ENCODE measurements around the gene SMIM44. TPM values are rescaled to one million over a fixed set of nuclear protein-coding genes. Genes with fewer than 3 reads are reported as not detected.

SMIM44 gene
- total and polyA plus RNA-seq, 2 donors (not counting 1 experiment from before 2014, with no cell fraction given): not detected

DNA sequence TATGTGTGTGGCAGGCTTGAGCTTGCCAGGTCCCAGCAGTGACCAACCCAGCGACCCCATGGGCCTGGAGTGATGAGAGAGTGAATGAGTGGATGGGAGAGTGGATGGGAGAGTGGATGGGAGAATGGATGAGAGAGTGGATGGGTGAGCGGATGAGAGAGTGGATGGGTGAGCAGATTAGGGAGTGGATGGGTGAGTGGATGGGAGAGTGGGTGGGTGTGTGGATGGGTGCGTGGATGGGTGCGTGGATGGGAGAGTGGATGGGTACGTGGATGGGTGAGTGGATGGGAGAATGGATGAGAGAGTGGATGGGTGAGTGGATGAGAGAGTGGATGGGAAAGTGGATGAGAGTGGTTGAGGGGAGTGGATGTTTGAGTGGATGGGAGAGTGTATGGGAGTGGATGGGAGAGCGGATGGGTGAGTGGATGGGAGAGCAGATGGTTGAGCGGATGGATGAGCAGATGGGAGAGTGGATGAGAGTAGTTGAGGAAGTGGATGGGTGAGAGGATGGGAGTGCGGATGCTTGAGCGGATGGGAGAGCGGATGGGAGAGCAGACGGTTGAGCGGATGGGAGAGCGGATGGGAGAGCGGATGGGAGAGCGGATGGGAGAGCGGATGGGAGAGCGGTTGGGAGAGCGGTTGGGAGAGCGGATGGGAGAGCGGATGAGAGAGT lies 45.4 kb upstream of the SMIM44 start:
- Histone ChIP-seq H3K9ac (ENCODE audit: insufficient read depth, low read length) (no peak overlapping the region), H3K36me3 (ENCODE audit: control insufficient read depth, insufficient read depth, low read length) (peaks cover 40% of the 10 kb centered on the region), H2AFZ (ENCODE audit: low read length) (no peak overlapping the region), H3K79me2 (ENCODE audit: control insufficient read depth, insufficient read depth, low read length) (no peaks in the 10 kb centered on the region), H3K4me3 (replicated peaks in 1 of 4; ENCODE audit: control extremely low read depth in 1 of 4, insufficient read depth in 1 of 4, low read depth in 3 of 4, low read length in 4 of 4) (no peak overlapping the region), H3K4me2 (ENCODE audit: extremely low read depth, insufficient read depth, low read length) (no peak overlapping the region), H3K27ac (ENCODE audit: insufficient read depth, low read length) (no peak overlapping the region), H3K27me3 (ENCODE audit: control insufficient read depth, insufficient read depth, low read length) (no peaks in the 10 kb centered on the region), H4K20me1 (ENCODE audit: control insufficient read depth, extremely low read depth, insufficient read depth, low read length) (no peaks in the 10 kb centered on the region), H3K4me1 (ENCODE audit: control insufficient read depth, extremely low read depth, insufficient read depth, low read length) (no peaks in the 10 kb centered on the region), H3K9me3 (ENCODE audit: control insufficient read depth, insufficient read depth, low read depth, low read length) (no peaks in the 10 kb centered on the region)
- TF ChIP-seq CTCF (conservative IDR thresholded peaks at IDR 0.05 in 1 of 2, IDR thresholded peaks at IDR 0.05 in 1 of 2; ENCODE audit: low read depth in 1 of 2, low read length in 2 of 2) (no peak), EZH2 (IDR thresholded peaks at IDR 0.05; ENCODE audit: low read length, missing control alignments) (no peak)
- DNase-seq (ENCODE audit: low read depth in 2 of 2): no peak

DNA sequence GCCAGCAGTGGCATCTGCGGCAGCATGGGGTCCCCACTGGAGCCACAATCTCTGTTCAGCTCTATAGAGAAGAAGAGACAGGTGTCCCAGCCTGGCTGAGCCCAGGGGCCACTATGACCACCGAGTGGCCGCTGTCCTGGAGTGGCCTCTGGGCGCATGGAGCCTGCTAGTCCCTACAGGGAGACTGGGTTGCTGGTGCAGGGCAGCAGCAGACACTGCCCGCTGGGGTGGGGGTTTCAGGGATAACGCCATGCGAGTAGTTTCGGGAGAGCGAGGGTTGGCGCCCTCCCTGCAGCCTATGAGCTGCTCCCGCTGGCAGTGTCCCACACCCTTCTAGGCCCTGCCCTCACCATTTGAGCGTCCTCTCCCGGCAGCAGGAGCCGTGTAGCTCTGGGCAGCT lies 44.8 kb upstream of the SMIM44 start:
- Histone ChIP-seq H3K4me1 (ENCODE audit: control insufficient read depth, extremely low read depth, insufficient read depth, low read length) (no peaks in the 10 kb centered on the region), H3K9me3 (ENCODE audit: control insufficient read depth, insufficient read depth, low read depth, low read length) (no peaks in the 10 kb centered on the region), H3K79me2 (ENCODE audit: control insufficient read depth, insufficient read depth, low read length) (no peaks in the 10 kb centered on the region), H3K27me3 (ENCODE audit: control insufficient read depth, insufficient read depth, low read length) (no peaks in the 10 kb centered on the region), H3K27ac (ENCODE audit: insufficient read depth, low read length) (no peak overlapping the region), H2AFZ (ENCODE audit: low read length) (no peak overlapping the region), H3K4me2 (ENCODE audit: extremely low read depth, insufficient read depth, low read length) (no peak overlapping the region), H3K4me3 (replicated peaks in 1 of 4; ENCODE audit: control extremely low read depth in 1 of 4, insufficient read depth in 1 of 4, low read depth in 3 of 4, low read length in 4 of 4) (no peak overlapping the region), H3K9ac (ENCODE audit: insufficient read depth, low read length) (no peak overlapping the region), H4K20me1 (ENCODE audit: control insufficient read depth, extremely low read depth, insufficient read depth, low read length) (no peaks in the 10 kb centered on the region), H3K36me3 (ENCODE audit: control insufficient read depth, insufficient read depth, low read length) (peaks cover 41% of the 10 kb centered on the region)
- TF ChIP-seq EZH2 (IDR thresholded peaks at IDR 0.05; ENCODE audit: low read length, missing control alignments) (no peak), CTCF (conservative IDR thresholded peaks at IDR 0.05 in 1 of 2, IDR thresholded peaks at IDR 0.05 in 1 of 2; ENCODE audit: low read depth in 1 of 2, low read length in 2 of 2) (no peak)
- DNase-seq (ENCODE audit: low read depth in 2 of 2): no peak

GRCh38 chr19:3527238-3527910 lies 44.1 kb upstream of the SMIM44 start:
- peaks cover 41% of the 10 kb centered on the region for H3K36me3 ChIP-seq (ENCODE audit: control insufficient read depth, insufficient read depth, low read length)
- DNase-seq (ENCODE audit: low read depth in 2 of 2): no peak
- H3K4me1 ChIP-seq (ENCODE audit: control insufficient read depth, extremely low read depth, insufficient read depth, low read length): no peaks in the 10 kb centered on the region
- no peak overlapping the region for H3K27ac ChIP-seq (ENCODE audit: insufficient read depth, low read length)
- peaks cover 4% of the 10 kb centered on the region for H3K79me2 ChIP-seq (ENCODE audit: control insufficient read depth, insufficient read depth, low read length)
- no peak overlapping the region for H2AFZ ChIP-seq (ENCODE audit: low read length)
- no peaks in the 10 kb centered on the region for H4K20me1 ChIP-seq (ENCODE audit: control insufficient read depth, extremely low read depth, insufficient read depth, low read length)
- no peak overlapping the region for H3K4me3 ChIP-seq (replicated peaks in 1 of 4; ENCODE audit: control extremely low read depth in 1 of 4, insufficient read depth in 1 of 4, low read depth in 3 of 4, low read length in 4 of 4)
- no peak overlapping the region for H3K9ac ChIP-seq (ENCODE audit: insufficient read depth, low read length)
- no peak overlapping the region for H3K4me2 ChIP-seq (ENCODE audit: extremely low read depth, insufficient read depth, low read length)
- TF ChIP-seq EZH2 (IDR thresholded peaks at IDR 0.05; ENCODE audit: low read length, missing control alignments) (no peak), CTCF (conservative IDR thresholded peaks at IDR 0.05 in 1 of 2, IDR thresholded peaks at IDR 0.05 in 1 of 2; ENCODE audit: low read depth in 1 of 2, low read length in 2 of 2) (no peak)
- no peaks in the 10 kb centered on the region for H3K9me3 ChIP-seq (ENCODE audit: control insufficient read depth, insufficient read depth, low read depth, low read length)
- H3K27me3 ChIP-seq (ENCODE audit: control insufficient read depth, insufficient read depth, low read length): no peaks in the 10 kb centered on the region
